ENCODE data around the gene OCA2.

DNA sequence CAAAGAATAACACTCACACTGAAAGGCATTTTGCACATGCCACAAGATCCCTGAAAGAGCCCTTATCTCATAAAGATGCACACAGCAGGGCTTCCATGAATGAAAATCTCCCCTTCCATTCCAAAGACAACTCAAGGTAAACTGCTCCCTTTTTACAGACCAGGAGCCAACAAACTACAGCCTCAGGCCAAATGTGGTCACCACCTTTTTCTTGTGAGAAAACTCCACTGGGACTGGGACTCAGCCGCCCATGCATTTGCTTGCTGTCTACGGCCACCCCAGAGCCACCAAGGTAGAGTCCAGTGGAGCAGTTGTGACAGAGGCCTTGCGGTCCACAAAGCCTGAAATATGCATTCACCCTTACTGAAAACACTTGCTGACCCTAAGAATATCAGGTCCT is 334.8 kb downstream of the OCA2 start:
- TF ChIP-seq, protein P1, sequence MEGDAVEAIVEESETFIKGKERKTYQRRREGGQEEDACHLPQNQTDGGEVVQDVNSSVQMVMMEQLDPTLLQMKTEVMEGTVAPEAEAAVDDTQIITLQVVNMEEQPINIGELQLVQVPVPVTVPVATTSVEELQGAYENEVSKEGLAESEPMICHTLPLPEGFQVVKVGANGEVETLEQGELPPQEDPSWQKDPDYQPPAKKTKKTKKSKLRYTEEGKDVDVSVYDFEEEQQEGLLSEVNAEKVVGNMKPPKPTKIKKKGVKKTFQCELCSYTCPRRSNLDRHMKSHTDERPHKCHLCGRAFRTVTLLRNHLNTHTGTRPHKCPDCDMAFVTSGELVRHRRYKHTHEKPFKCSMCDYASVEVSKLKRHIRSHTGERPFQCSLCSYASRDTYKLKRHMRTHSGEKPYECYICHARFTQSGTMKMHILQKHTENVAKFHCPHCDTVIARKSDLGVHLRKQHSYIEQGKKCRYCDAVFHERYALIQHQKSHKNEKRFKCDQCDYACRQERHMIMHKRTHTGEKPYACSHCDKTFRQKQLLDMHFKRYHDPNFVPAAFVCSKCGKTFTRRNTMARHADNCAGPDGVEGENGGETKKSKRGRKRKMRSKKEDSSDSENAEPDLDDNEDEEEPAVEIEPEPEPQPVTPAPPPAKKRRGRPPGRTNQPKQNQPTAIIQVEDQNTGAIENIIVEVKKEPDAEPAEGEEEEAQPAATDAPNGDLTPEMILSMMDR (IDR thresholded peaks at IDR 0.05; ENCODE audit: poor library complexity, severe bottlenecking) = no peak
- TF ChIP-seq EP300 (conservative IDR thresholded peaks at IDR 0.05; ENCODE audit: poor library complexity, severe bottlenecking) = no peak
- no peak for TF ChIP-seq EZH2 (IDR thresholded peaks at IDR 0.05; ENCODE audit: borderline replicate concordance, insufficient read depth, low read length, poor library complexity, severe bottlenecking)

Measured in neural cell (in vitro differentiated cells).